ENCODE data around the gene DENND5B. TPM values are rescaled to one million over a fixed set of nuclear protein-coding genes. Genes with fewer than 3 reads are reported as not detected.
"Not testable (repeated sequence)": the region's sequence is repeated elsewhere in the genome, so short reads cannot be mapped to it uniquely, and the experiment has no call there.

The DENND5B gene
- total RNA-seq, 2 donors from 2014 or later: 31.2 to 37.3 TPM

- Histone ChIP-seq H3K4me3 (no peak overlapping the region), H3K27ac (no peak overlapping the region), H3K36me3 (no peaks in the 10 kb centered on the region), H3K27me3 (no peaks in the 10 kb centered on the region), H3K4me1 (peaks cover 0 to 32% of the 10 kb centered on the region in 2 donors), H3K9me3 (no peaks in the 10 kb centered on the region)
- DNase-seq (ENCODE audit: low spot score): no peak
- TF ChIP-seq CTCF (IDR thresholded peaks at IDR 0.05): no peak
These were observed 6.2 kb downstream of the DENND5B start for GRCh38 chr12:31584782-31585181.

- Histone ChIP-seq H3K27ac (no peak overlapping the region), H3K4me3 (no peak overlapping the region), H3K9me3 (no peaks in the 10 kb centered on the region), H3K4me1 (peaks cover 0 to 35% of the 10 kb centered on the region in 2 donors), H3K27me3 (no peaks in the 10 kb centered on the region), H3K36me3 (no peaks in the 10 kb centered on the region)
- DNase-seq (ENCODE audit: low spot score): no peak
- no peak for TF ChIP-seq CTCF (IDR thresholded peaks at IDR 0.05)
These were observed 7.1 kb downstream of the DENND5B start for GRCh38 chr12:31583878-31584277.

- Histone ChIP-seq H3K9me3 (no peaks in the 10 kb centered on the region), H3K4me3 (no peak overlapping the region), H3K27me3 (no peaks in the 10 kb centered on the region), H3K36me3 (no peaks in the 10 kb centered on the region), H3K4me1 (peaks cover 0 to 41% of the 10 kb centered on the region in 2 donors), H3K27ac (no peak overlapping the region)
- DNase-seq (ENCODE audit: low spot score): no peak
- no peak for TF ChIP-seq CTCF (IDR thresholded peaks at IDR 0.05)
These were observed 8.8 kb downstream of the DENND5B start for GRCh38 chr12:31582155-31582554.

GRCh38 chr12:31578632-31579031, 12.3 kb downstream of the DENND5B start:
- H3K27ac ChIP-seq: no peak overlapping the region
- TF ChIP-seq CTCF (IDR thresholded peaks at IDR 0.05): no peak
- no peaks in the 10 kb centered on the region for H3K9me3 ChIP-seq
- no peak overlapping the region for H3K4me3 ChIP-seq
- H3K36me3 ChIP-seq: no peaks in the 10 kb centered on the region
- peaks cover 0 to 37% of the 10 kb centered on the region in 2 donors for H3K4me1 ChIP-seq
- H3K27me3 ChIP-seq: no peaks in the 10 kb centered on the region
- DNase-seq (ENCODE audit: low spot score): no peak

- Histone ChIP-seq H3K9me3 (no peaks in the 10 kb centered on the region), H3K27me3 (no peaks in the 10 kb centered on the region), H3K27ac (no peak overlapping the region), H3K4me3 (no peak overlapping the region), H3K4me1 (peaks cover 0 to 43% of the 10 kb centered on the region in 2 donors), H3K36me3 (no peaks in the 10 kb centered on the region)
- no peak for DNase-seq (ENCODE audit: low spot score)
- no peak for TF ChIP-seq CTCF (IDR thresholded peaks at IDR 0.05)
These were observed 15.9 kb downstream of the DENND5B start for GRCh38 chr12:31574803-31575575.

GRCh38 chr12:31574367-31574766, 16.6 kb downstream of the DENND5B start:
- not testable (repeated sequence) for H3K27ac ChIP-seq; DNase-seq (ENCODE audit: low spot score); H3K9me3 ChIP-seq; H3K36me3 ChIP-seq; H3K27me3 ChIP-seq; H3K4me3 ChIP-seq
- H3K4me1 ChIP-seq: peaks cover 0 to 43% of the 10 kb centered on the region in 2 donors
